ENCODE measurements around the gene BPI.

- TF ChIP-seq CTCF (IDR thresholded peaks at IDR 0.05) (no peak), POLR2A (IDR thresholded peaks at IDR 0.05) (no peak)
Measured at GRCh38 chr20:38354227-38354626, 50.3 kb downstream of the BPI start.
